ENCODE results near the gene CDC42EP4. TPM values are rescaled to one million over a fixed set of nuclear protein-coding genes. Genes with fewer than 3 reads are reported as not detected.

CDC42EP4 gene
- total RNA-seq, 1 donor from 2014 or later = 115 TPM

- TF ChIP-seq, protein P1, sequence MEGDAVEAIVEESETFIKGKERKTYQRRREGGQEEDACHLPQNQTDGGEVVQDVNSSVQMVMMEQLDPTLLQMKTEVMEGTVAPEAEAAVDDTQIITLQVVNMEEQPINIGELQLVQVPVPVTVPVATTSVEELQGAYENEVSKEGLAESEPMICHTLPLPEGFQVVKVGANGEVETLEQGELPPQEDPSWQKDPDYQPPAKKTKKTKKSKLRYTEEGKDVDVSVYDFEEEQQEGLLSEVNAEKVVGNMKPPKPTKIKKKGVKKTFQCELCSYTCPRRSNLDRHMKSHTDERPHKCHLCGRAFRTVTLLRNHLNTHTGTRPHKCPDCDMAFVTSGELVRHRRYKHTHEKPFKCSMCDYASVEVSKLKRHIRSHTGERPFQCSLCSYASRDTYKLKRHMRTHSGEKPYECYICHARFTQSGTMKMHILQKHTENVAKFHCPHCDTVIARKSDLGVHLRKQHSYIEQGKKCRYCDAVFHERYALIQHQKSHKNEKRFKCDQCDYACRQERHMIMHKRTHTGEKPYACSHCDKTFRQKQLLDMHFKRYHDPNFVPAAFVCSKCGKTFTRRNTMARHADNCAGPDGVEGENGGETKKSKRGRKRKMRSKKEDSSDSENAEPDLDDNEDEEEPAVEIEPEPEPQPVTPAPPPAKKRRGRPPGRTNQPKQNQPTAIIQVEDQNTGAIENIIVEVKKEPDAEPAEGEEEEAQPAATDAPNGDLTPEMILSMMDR (conservative IDR thresholded peaks at IDR 0.05; ENCODE audit: low read depth, low read length) = no peak
- DNase-seq (ENCODE audit: low read depth) = no peak
- no peak overlapping the region for H3K4me3 ChIP-seq (ENCODE audit: low read depth, low read length)
Measured at GRCh38 chr17:73290399-73291259, 21.2 kb downstream of the CDC42EP4 start.

DNA sequence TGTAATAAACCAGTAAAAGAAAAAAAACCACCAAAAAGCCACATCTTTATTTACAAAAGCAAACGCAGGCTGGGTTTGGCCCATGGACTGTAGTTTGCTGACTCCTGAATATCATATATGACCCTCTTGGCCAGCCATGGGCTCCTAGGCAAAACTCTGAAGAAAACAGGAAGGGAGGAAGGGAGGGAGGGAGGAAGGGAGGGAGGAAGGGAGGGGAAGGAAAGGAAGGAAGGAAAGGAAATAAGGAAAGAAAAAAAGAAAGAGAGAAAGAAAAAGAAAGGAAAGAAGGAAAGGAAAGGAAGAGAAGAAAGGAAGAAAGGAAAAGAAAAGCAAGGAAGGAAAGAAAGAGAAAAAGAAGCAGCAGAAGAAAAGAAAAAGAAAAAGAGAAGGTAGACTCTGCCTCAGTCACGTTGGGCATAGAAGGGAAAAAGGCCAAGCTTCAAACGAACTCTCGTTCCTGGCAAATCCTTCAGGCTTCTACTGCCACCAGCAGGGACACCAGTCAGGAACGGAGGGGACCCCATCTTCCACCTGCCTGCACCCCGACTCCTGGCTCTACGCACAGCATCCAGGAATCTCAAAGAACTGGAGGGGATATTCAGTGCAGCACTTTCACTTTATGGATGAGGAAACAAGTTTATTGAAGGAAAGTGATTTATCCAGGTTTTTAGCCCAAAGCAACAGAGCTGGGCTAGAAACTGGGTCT, 22.1 kb downstream of the CDC42EP4 start:
- TF ChIP-seq, protein P1 (conservative IDR thresholded peaks at IDR 0.05; ENCODE audit: low read depth, low read length) = no peak
- H3K4me3 ChIP-seq (ENCODE audit: low read depth, low read length) = no peak overlapping the region

GRCh38 chr17:73288534-73289302, 23.1 kb downstream of the CDC42EP4 start:
- no peak for DNase-seq (ENCODE audit: low read depth)
- TF ChIP-seq, protein P1 (conservative IDR thresholded peaks at IDR 0.05; ENCODE audit: low read depth, low read length) = no peak
- no peak overlapping the region for H3K4me3 ChIP-seq (ENCODE audit: low read depth, low read length)

More for the DNA sequence above, 22.1 kb downstream of the CDC42EP4 start:
- DNase-seq (ENCODE audit: low read depth) = no peak

DNA sequence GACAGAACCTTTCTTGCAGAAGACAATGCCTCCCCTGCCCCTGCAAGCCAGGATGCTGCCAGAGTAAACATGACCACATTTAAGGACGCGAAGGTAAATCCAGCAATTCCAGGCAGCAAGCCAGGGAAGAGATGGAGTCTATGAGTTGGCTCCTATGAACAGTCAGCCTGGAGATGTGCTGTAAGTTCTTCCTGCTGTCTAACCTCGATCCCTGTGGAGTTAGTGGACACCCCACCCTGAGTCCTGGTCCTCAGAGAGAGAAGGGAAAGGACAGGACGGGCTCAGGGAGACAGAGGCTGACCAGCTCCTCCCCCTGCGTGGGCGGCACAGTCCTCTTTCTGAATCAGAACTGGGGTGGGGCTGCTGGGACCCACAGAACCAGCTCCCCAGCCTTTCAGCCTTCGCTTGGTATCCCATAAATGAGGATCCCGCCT, 24.9 kb downstream of the CDC42EP4 start:
- no peak for DNase-seq (ENCODE audit: low read depth)
- TF ChIP-seq, protein P1 (conservative IDR thresholded peaks at IDR 0.05; ENCODE audit: low read depth, low read length) = no peak
- H3K4me3 ChIP-seq (ENCODE audit: low read depth, low read length) = no peak overlapping the region

DNA sequence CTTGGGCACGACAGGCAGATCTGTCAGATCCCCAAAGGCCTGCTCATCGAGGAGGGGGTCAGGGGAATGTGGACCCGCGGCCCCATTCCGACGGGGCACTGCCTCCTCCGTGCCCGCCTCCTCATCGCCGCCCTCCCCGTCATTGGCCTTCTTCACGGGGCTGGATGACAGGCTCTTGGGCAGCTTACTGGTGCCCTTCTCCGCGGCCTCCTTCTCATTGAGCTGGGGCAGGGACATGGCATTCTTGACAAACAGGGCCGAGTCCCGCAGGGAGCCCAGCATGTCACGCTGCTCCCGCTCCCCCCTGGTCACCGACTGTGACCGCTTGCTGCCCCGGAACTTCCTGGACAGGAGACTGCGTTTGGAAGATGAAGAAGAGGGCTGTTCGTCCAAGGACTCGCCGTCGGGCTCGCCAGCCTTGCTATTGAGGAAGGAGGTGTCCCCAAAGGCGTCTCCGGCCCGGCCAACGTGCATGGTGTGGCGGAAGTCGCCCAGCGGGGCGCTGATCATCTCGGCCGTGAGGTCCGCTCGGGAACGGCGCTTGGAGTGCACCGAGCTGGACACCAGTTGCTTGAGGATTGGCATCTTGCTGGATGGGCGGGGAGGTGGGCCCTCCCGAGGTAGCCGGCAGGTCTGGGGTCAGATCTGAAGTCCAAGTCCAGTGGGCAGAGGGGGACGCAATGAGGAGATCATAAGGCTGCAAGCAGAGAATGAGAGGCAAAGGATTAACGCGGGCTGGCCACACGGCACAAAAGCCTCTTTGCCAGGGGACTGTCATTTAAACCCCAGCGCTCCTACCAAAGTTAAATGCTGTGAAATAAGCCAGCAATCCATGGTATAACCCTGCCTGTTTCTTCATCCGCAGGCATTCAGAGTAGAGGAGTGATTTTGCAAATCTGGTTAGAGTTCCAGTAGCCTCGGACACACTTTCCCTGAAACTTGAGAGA, 25.6 kb downstream of the CDC42EP4 start:
- TF ChIP-seq, protein P1 (conservative IDR thresholded peaks at IDR 0.05; ENCODE audit: low read depth, low read length) = no peak
- no peak overlapping the region for H3K4me3 ChIP-seq (ENCODE audit: low read depth, low read length)
- no peak for DNase-seq (ENCODE audit: low read depth)

DNA sequence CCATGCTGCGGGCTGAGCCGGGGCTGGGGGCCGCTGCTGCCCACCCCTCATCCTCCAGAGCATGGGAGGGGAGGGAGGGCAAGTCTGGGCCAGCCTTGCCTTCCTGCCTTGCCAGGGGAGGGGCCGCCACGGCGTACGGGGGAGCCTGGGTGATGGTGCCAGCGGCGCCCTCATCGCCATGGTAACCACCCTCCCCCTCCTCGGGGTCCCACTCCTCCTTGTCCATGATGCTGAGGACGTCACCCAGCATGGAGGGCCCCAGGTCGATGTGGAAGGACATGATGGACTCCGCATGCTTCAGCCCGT, 26.2 kb downstream of the CDC42EP4 start:
- H3K4me3 ChIP-seq (ENCODE audit: low read depth, low read length) = no peak overlapping the region
- TF ChIP-seq, protein P1 (conservative IDR thresholded peaks at IDR 0.05; ENCODE audit: low read depth, low read length) = no peak

More for the DNA sequence above, 26.2 kb downstream of the CDC42EP4 start:
- no peak for DNase-seq (ENCODE audit: low read depth)
